Middle frontal gyrus (tissue), 1 donor: Measurements from ENCODE around the gene HOXD11.

ENCODE experiments used
- DNase-seq: peaks from one replicate; pipeline ENCODE4 v3.0.0-alpha.2; 2015; ENCODE audit warnings: low spot score; ENCODE audit errors: extremely low spot score

HOXD11 gene

GRCh38 chr2:176105078-176105729 is 1.9 kb upstream of the HOXD11 start:
- DNase-seq: no peak

GRCh38 chr2:176105730-176106580 is 1.1 kb upstream of the HOXD11 start:
- no peak for DNase-seq

GRCh38 chr2:176107731-176108181 is 676 bp downstream of the HOXD11 start:
- no peak for DNase-seq

GRCh38 chr2:176109192-176109901 is 2.3 kb downstream of the HOXD11 start:
- no peak for DNase-seq

- DNase-seq: no peak
Measured at GRCh38 chr2:176109946-176110345, 2.9 kb downstream of the HOXD11 start.

GRCh38 chr2:176110415-176111308 is 3.6 kb downstream of the HOXD11 start:
- no peak for DNase-seq

GRCh38 chr2:176111309-176111663 is 4.2 kb downstream of the HOXD11 start:
- no peak for DNase-seq

GRCh38 chr2:176111846-176112374 is 4.8 kb downstream of the HOXD11 start:
- DNase-seq: no peak

- no peak for DNase-seq
Measured at GRCh38 chr2:176112375-176113302, 5.6 kb downstream of the HOXD11 start.

GRCh38 chr2:176114120-176114929 is 7.2 kb downstream of the HOXD11 start:
- no peak for DNase-seq

GRCh38 chr2:176114930-176115625 is 8.0 kb downstream of the HOXD11 start:
- DNase-seq: no peak

- DNase-seq: no peak
Measured at GRCh38 chr2:176115883-176116813, 9.1 kb downstream of the HOXD11 start, which contains the start of gene HOXD10. HOXD10 (plus strand) TSS chr2:176116778; CDS start chr2:176116834, 56 bp downstream.

GRCh38 chr2:176117162-176117822 is 10.2 kb downstream of the HOXD11 start:
- no peak for DNase-seq

GRCh38 chr2:176117823-176118371 is 10.8 kb downstream of the HOXD11 start:
- DNase-seq: no peak

GRCh38 chr2:176118601-176119339 is 11.7 kb downstream of the HOXD11 start:
- DNase-seq: no peak
